Endodermal cell (in vitro differentiated cells): ENCODE data around the gene GRIK4. TPM values are rescaled to one million over a fixed set of nuclear protein-coding genes. Genes with fewer than 3 reads are reported as not detected.

ENCODE experiments used
- DNase-seq: peaks from one replicate; pipeline ENCODE4 v3.0.0-alpha.2; 2017
- H3K27ac ChIP-seq: 2 replicates; pipeline ENCODE4 v1.5.1; 2013; ENCODE audit warnings: mild to moderate bottlenecking, low read depth, low read length, moderate library complexity
- H3K27me3 ChIP-seq: 2 replicates; pipeline ENCODE4 v1.6.1; 2013; ENCODE audit warnings: mild to moderate bottlenecking, low read length, moderate library complexity; ENCODE audit not compliant: insufficient read depth, control insufficient read depth, poor library complexity, severe bottlenecking
- H3K36me3 ChIP-seq: 2 replicates; pipeline ENCODE4 v1.7.0; 2013; ENCODE audit warnings: mild to moderate bottlenecking, low read length, moderate library complexity; ENCODE audit not compliant: control insufficient read depth, insufficient read depth
- H3K4me1 ChIP-seq: one replicate; pipeline ENCODE4 v1.7.0; 2013; ENCODE audit warnings: low read length; ENCODE audit not compliant: control insufficient read depth, insufficient read depth
- H3K4me3 ChIP-seq: 2 replicates; pipeline ENCODE4 v1.5.1; 2013; ENCODE audit warnings: mild to moderate bottlenecking, low read length, moderate library complexity
- H3K9ac ChIP-seq: 2 replicates; pipeline ENCODE4 v1.6.1; 2013; ENCODE audit warnings: mild to moderate bottlenecking, low read length, moderate library complexity; ENCODE audit not compliant: poor library complexity, severe bottlenecking; ENCODE audit errors: extremely low read depth
- H3K9me3 ChIP-seq: 2 replicates; pipeline ENCODE4 v1.6.1; 2013; ENCODE audit warnings: mild to moderate bottlenecking, low read length, moderate library complexity; ENCODE audit not compliant: control insufficient read depth
- H3K27ac Mint-ChIP-seq: 2 replicates; pipeline ENCODE4 v1.8.0; 2020; ENCODE audit warnings: mixed read lengths
- H3K27me3 Mint-ChIP-seq: 2 replicates; pipeline ENCODE4 v1.8.0; 2021; ENCODE audit warnings: mild to moderate bottlenecking, mixed read lengths; ENCODE audit not compliant: insufficient read depth
- H3K36me3 Mint-ChIP-seq: 2 replicates; pipeline ENCODE4 v1.8.0; 2020; ENCODE audit warnings: low read depth, mixed read lengths
- H3K4me1 Mint-ChIP-seq: 2 replicates; pipeline ENCODE4 v1.8.0; 2020; ENCODE audit warnings: mixed read lengths
- H3K4me3 Mint-ChIP-seq: 2 replicates; pipeline ENCODE4 v1.8.0; 2020; ENCODE audit warnings: mild to moderate bottlenecking, moderate library complexity, mixed read lengths
- H3K9me3 Mint-ChIP-seq: 2 replicates; pipeline ENCODE4 v1.8.0; 2020; ENCODE audit warnings: mild to moderate bottlenecking, mixed read lengths
- CTCF ChIP-seq: fragments of 200-600 bp; sonication (generic); conservative IDR thresholded peaks from 2 replicates; pipeline ENCODE4 v1.5.0; 2021; ENCODE audit warnings: antibody characterized with exemption, mild to moderate bottlenecking
- WGBS, 2 experiments: methylation state at CpG; one replicate each; pipeline versions ENCODE4 v1.1.5 to v1.1.7; 2013; ENCODE audit warnings: missing lambda C conversion rate in 2 of 2, mixed read lengths in 1 of 2; ENCODE audit not compliant: insufficient coverage in 1 of 2, insufficient read length in 1 of 2; 5-methylcytosine and 5-hydroxymethylcytosine counted together
- total RNA-seq, 2 donors: library from RNA; stranded (reverse); fragmentation: NEBNext Ultra II Directional in 1 of 2; extraction: Animal tissue kit (Norgen Biotek cat#: 25700) in 1 of 2; gene quantifications; 2 replicates in 1 of 2; 3 replicates in 1 of 2; pipeline ENCODE4 v1.2.1, GENCODE V29; 2021

GRIK4 gene
- total RNA-seq, 2 donors from 2014 or later, result 1.7 to 3.5 TPM

GRCh38 chr11:120914601-120915000 lies 403.1 kb downstream of the GRIK4 start:
- H3K4me3 Mint-ChIP-seq, result no peak overlapping the region

GRCh38 chr11:120917559-120918239 lies 406.2 kb downstream of the GRIK4 start:
- Histone ChIP-seq H3K27me3 (no peaks in the 10 kb centered on the region), H3K9me3 (no peaks in the 10 kb centered on the region), H3K4me1 (peaks cover 8% of the 10 kb centered on the region), H3K27ac (no peak overlapping the region), H3K36me3 (no peaks in the 10 kb centered on the region), H3K9ac (no peak overlapping the region), H3K4me3 (no peak overlapping the region)
- no peak for DNase-seq
- no peaks in the 10 kb centered on the region for H3K9me3 Mint-ChIP-seq
- 86 to 100% methylated on average over 2 to 6 of the region's 6 CpGs for WGBS, 2 experiments
- no peaks in the 10 kb centered on the region for H3K36me3 Mint-ChIP-seq
- H3K4me1 Mint-ChIP-seq, result peaks cover 19% of the 10 kb centered on the region
- H3K4me3 Mint-ChIP-seq, result no peak overlapping the region
- peaks cover 14% of the 10 kb centered on the region for H3K27me3 Mint-ChIP-seq
- no peak for TF ChIP-seq CTCF
- H3K27ac Mint-ChIP-seq, result no peak overlapping the region

More at GRCh38 chr11:120914601-120915000, 403.1 kb downstream of the GRIK4 start:
- H3K9me3 ChIP-seq, result no peaks in the 10 kb centered on the region
- H3K9ac ChIP-seq, result no peak overlapping the region
- H3K27me3 Mint-ChIP-seq, result peaks cover 17% of the 10 kb centered on the region
- H3K36me3 ChIP-seq, result no peaks in the 10 kb centered on the region
- no peak overlapping the region for H3K4me3 ChIP-seq
- 89 to 97% methylated on average over 4 of the region's 4 CpGs for WGBS, 2 experiments
- no peak for TF ChIP-seq CTCF
- H3K27ac ChIP-seq, result no peak overlapping the region
- no peak overlapping the region for H3K27ac Mint-ChIP-seq
- DNase-seq, result no peak
- no peaks in the 10 kb centered on the region for H3K36me3 Mint-ChIP-seq
- peaks cover 18% of the 10 kb centered on the region for H3K4me1 Mint-ChIP-seq
- peaks cover 8% of the 10 kb centered on the region for H3K4me1 ChIP-seq
- no peaks in the 10 kb centered on the region for H3K27me3 ChIP-seq
- no peaks in the 10 kb centered on the region for H3K9me3 Mint-ChIP-seq

- Mint-ChIP-seq H3K4me1 (peaks cover 19% of the 10 kb centered on the region), H3K27ac (no peak overlapping the region), H3K36me3 (no peaks in the 10 kb centered on the region), H3K4me3 (no peak overlapping the region), H3K9me3 (no peaks in the 10 kb centered on the region), H3K27me3 (peaks cover 14% of the 10 kb centered on the region)
- no peak for DNase-seq
- Histone ChIP-seq H3K4me3 (no peak overlapping the region), H3K36me3 (no peaks in the 10 kb centered on the region), H3K9me3 (no peaks in the 10 kb centered on the region), H3K27me3 (no peaks in the 10 kb centered on the region), H3K9ac (no peak overlapping the region), H3K4me1 (peaks cover 8% of the 10 kb centered on the region), H3K27ac (no peak overlapping the region)
- WGBS, 2 experiments, result 88 to 95% methylated on average over 2 to 3 of the region's 3 CpGs
- no peak for TF ChIP-seq CTCF
Measured at GRCh38 chr11:120918257-120918656, 406.7 kb downstream of the GRIK4 start.
